Measurements from ENCODE around the gene PHACTR4.
"Not testable (repeated sequence)": the region's sequence is repeated elsewhere in the genome, so short reads cannot be mapped to it uniquely, and the experiment has no call there.

Gene PHACTR4

DNA sequence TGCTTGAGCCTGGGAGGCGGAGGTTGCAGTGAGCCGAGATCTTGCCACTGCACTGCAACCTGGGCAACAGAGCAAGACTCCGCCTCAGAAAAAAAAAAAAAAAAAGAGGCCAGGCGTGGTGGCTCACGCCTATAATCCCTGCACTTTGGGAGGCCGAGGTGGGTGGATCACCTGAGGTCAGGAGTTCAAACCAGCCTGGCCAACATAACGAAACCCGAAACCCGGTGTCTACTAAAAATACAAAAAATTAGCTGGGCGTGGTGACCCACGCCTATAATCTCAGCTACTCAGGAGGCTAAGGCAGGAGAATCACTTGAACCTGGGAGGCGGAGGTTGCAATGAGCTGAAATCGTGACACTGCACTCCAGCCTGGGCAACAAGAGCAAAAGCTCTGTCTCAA is 110.0 kb downstream of the PHACTR4 start:
- H3K9me3 ChIP-seq (ENCODE audit: control insufficient read depth in 5 of 5, low read length in 5 of 5); H3K4me3 ChIP-seq (ENCODE audit: low read depth in 1 of 5, low read length in 5 of 5); H3K27me3 ChIP-seq (ENCODE audit: control insufficient read depth in 5 of 5, insufficient read depth in 4 of 5, low read length in 5 of 5); H3K27ac ChIP-seq (ENCODE audit: low read depth, low read length); H3K4me1 ChIP-seq (ENCODE audit: control insufficient read depth in 5 of 5, insufficient read depth in 5 of 5, low read length in 5 of 5); H3K9ac ChIP-seq (ENCODE audit: low read length in 5 of 5): not testable (repeated sequence)
- peaks cover 12 to 56% (median 34%) of the 10 kb centered on the region in 5 donors for H3K36me3 ChIP-seq (ENCODE audit: control insufficient read depth in 5 of 5, insufficient read depth in 5 of 5, low read length in 5 of 5)

GRCh38 chr1:28480308-28480707 is 110.8 kb downstream of the PHACTR4 start:
- no peaks in the 10 kb centered on the region for H3K4me1 ChIP-seq (ENCODE audit: control insufficient read depth in 5 of 5, insufficient read depth in 5 of 5, low read length in 5 of 5)
- no peak overlapping the region for H3K4me3 ChIP-seq (ENCODE audit: low read depth in 1 of 5, low read length in 5 of 5)
- peaks cover 10 to 56% (median 34%) of the 10 kb centered on the region in 5 donors for H3K36me3 ChIP-seq (ENCODE audit: control insufficient read depth in 5 of 5, insufficient read depth in 5 of 5, low read length in 5 of 5)
- no peak overlapping the region for H3K27ac ChIP-seq (ENCODE audit: low read depth, low read length)
- H3K27me3 ChIP-seq (ENCODE audit: control insufficient read depth in 5 of 5, insufficient read depth in 4 of 5, low read length in 5 of 5), result no peaks in the 10 kb centered on the region
- no peaks in the 10 kb centered on the region for H3K9me3 ChIP-seq (ENCODE audit: control insufficient read depth in 5 of 5, low read length in 5 of 5)
- no peak overlapping the region for H3K9ac ChIP-seq (ENCODE audit: low read length in 5 of 5)

GRCh38 chr1:28482138-28482537 is 112.6 kb downstream of the PHACTR4 start:
- Histone ChIP-seq H3K9me3 (ENCODE audit: control insufficient read depth in 5 of 5, low read length in 5 of 5) (no peaks in the 10 kb centered on the region), H3K36me3 (ENCODE audit: control insufficient read depth in 5 of 5, insufficient read depth in 5 of 5, low read length in 5 of 5) (peaks cover 4 to 55% (median 34%) of the 10 kb centered on the region in 5 donors), H3K27ac (ENCODE audit: low read depth, low read length) (no peak overlapping the region), H3K9ac (ENCODE audit: low read length in 5 of 5) (no peak overlapping the region), H3K27me3 (ENCODE audit: control insufficient read depth in 5 of 5, insufficient read depth in 4 of 5, low read length in 5 of 5) (no peaks in the 10 kb centered on the region), H3K4me3 (ENCODE audit: low read depth in 1 of 5, low read length in 5 of 5) (no peak overlapping the region), H3K4me1 (ENCODE audit: control insufficient read depth in 5 of 5, insufficient read depth in 5 of 5, low read length in 5 of 5) (no peaks in the 10 kb centered on the region)

GRCh38 chr1:28482702-28483101 is 113.2 kb downstream of the PHACTR4 start:
- H3K4me3 ChIP-seq (ENCODE audit: low read depth in 1 of 5, low read length in 5 of 5), result no peak overlapping the region
- H3K9me3 ChIP-seq (ENCODE audit: control insufficient read depth in 5 of 5, low read length in 5 of 5), result no peaks in the 10 kb centered on the region
- no peak overlapping the region for H3K27ac ChIP-seq (ENCODE audit: low read depth, low read length)
- H3K4me1 ChIP-seq (ENCODE audit: control insufficient read depth in 5 of 5, insufficient read depth in 5 of 5, low read length in 5 of 5), result no peaks in the 10 kb centered on the region
- H3K9ac ChIP-seq (ENCODE audit: low read length in 5 of 5), result no peak overlapping the region
- peaks cover 4 to 52% (median 31%) of the 10 kb centered on the region in 5 donors for H3K36me3 ChIP-seq (ENCODE audit: control insufficient read depth in 5 of 5, insufficient read depth in 5 of 5, low read length in 5 of 5)
- no peaks in the 10 kb centered on the region for H3K27me3 ChIP-seq (ENCODE audit: control insufficient read depth in 5 of 5, insufficient read depth in 4 of 5, low read length in 5 of 5)

DNA sequence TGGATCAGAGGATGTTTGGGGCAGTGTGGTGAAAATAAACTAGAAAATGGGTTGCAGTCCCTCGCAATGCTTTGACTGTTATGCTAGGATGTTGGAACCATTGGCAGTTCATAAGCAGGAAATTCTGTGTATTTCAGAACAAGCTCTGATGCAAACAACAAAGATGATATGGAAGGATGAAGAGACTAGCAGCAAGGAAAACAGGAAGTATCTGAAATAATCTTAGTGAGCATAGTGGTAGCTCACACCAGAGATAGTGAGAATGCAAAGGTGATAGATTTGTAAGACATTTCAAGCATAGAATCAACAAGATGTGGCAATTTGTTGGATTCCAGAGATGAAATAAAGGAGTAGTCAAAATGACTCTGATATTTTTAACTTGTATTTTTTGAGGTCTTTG is 125.2 kb downstream of the PHACTR4 start:
- Histone ChIP-seq H3K4me3 (ENCODE audit: low read depth in 1 of 5, low read length in 5 of 5) (no peak overlapping the region), H3K9me3 (ENCODE audit: control insufficient read depth in 5 of 5, low read length in 5 of 5) (no peaks in the 10 kb centered on the region), H3K27me3 (ENCODE audit: control insufficient read depth in 5 of 5, insufficient read depth in 4 of 5, low read length in 5 of 5) (no peaks in the 10 kb centered on the region), H3K36me3 (ENCODE audit: control insufficient read depth in 5 of 5, insufficient read depth in 5 of 5, low read length in 5 of 5) (peaks cover 24 to 67% (median 42%) of the 10 kb centered on the region in 5 donors), H3K4me1 (ENCODE audit: control insufficient read depth in 5 of 5, insufficient read depth in 5 of 5, low read length in 5 of 5) (no peaks in the 10 kb centered on the region), H3K27ac (ENCODE audit: low read depth, low read length) (no peak overlapping the region), H3K9ac (ENCODE audit: low read length in 5 of 5) (no peak overlapping the region)

DNA sequence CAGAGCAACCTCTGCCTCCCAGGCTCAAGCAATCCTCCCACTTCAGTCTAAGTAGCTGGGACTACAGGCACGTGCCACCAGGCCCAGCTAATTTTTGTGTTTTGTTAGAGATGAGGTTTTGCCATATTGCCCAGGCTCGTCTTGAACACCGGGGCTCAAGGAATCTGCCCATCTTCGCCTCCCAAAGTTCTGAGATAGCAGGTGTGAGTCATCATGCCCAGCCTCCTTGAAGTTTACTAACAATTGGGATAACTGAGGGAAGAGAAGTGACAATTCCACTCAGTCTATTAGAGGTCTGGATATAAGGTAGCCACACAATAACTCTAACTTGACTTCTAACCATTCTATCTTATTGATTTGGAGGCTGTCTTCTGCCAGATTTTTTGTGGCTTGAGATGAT is 130.0 kb downstream of the PHACTR4 start:
- no peaks in the 10 kb centered on the region for H3K9me3 ChIP-seq (ENCODE audit: control insufficient read depth in 5 of 5, low read length in 5 of 5)
- no peak overlapping the region for H3K9ac ChIP-seq (ENCODE audit: low read length in 5 of 5)
- no peaks in the 10 kb centered on the region for H3K4me1 ChIP-seq (ENCODE audit: control insufficient read depth in 5 of 5, insufficient read depth in 5 of 5, low read length in 5 of 5)
- no peak overlapping the region for H3K27ac ChIP-seq (ENCODE audit: low read depth, low read length)
- no peak overlapping the region for H3K4me3 ChIP-seq (ENCODE audit: low read depth in 1 of 5, low read length in 5 of 5)
- no peaks in the 10 kb centered on the region for H3K27me3 ChIP-seq (ENCODE audit: control insufficient read depth in 5 of 5, insufficient read depth in 4 of 5, low read length in 5 of 5)
- peaks cover 12 to 28% (median 19%) of the 10 kb centered on the region in 5 donors for H3K36me3 ChIP-seq (ENCODE audit: control insufficient read depth in 5 of 5, insufficient read depth in 5 of 5, low read length in 5 of 5)

DNA sequence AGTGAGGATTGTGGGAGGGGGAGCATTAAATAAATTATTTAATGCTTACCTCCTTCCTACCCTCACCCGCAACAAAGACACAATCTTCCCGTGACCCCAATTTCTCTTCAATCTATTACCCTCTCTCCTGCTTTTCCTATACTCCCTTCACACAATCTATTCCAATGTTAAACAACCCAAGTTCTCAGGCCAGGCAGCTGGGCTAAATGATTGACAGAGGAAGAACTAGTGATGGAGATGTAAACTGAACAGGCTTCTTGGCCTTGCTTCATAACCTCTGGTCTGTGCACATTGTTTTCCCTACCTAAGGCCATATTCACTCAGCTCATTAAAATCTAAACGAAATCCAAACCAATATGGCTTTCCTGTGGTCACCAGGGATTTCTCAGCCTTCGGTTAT is 132.4 kb downstream of the PHACTR4 start:
- H3K4me1 ChIP-seq (ENCODE audit: control insufficient read depth in 5 of 5, insufficient read depth in 5 of 5, low read length in 5 of 5), result peaks cover 2 to 14% (median 12%) of the 10 kb centered on the region in 5 donors
- H3K9me3 ChIP-seq (ENCODE audit: control insufficient read depth in 5 of 5, low read length in 5 of 5), result no peaks in the 10 kb centered on the region
- H3K4me3 ChIP-seq (ENCODE audit: low read depth in 1 of 5, low read length in 5 of 5), result no peak overlapping the region
- peak overlapping the region in 1 of 5 donors; percentile 35 for H3K9ac ChIP-seq (ENCODE audit: low read length in 5 of 5)
- no peaks in the 10 kb centered on the region for H3K27me3 ChIP-seq (ENCODE audit: control insufficient read depth in 5 of 5, insufficient read depth in 4 of 5, low read length in 5 of 5)
- H3K27ac ChIP-seq (ENCODE audit: low read depth, low read length), result no peak overlapping the region
- H3K36me3 ChIP-seq (ENCODE audit: control insufficient read depth in 5 of 5, insufficient read depth in 5 of 5, low read length in 5 of 5), result peaks cover under 1 to 10% (median 5%) of the 10 kb centered on the region in 5 donors

DNA sequence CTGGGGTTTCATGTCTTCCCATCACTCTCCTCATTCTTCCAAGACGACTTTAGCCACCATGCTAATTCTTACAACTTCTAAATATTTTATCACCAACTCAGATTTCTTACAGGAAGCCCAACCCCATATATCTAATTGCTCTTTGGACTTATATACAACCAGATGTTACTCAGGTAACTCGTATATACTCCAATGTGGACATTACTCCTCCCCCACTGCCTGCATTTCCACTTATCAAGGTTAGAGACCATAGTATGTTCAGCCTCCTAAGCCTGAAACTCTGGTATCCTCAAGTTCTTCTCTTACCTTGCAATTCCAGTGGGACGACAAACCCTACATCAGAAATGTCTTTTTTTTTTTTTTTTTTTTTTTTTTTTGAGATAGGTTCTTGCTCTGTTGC is 133.6 kb downstream of the PHACTR4 start:
- H3K9me3 ChIP-seq (ENCODE audit: control insufficient read depth in 5 of 5, low read length in 5 of 5), result no peaks in the 10 kb centered on the region
- H3K36me3 ChIP-seq (ENCODE audit: control insufficient read depth in 5 of 5, insufficient read depth in 5 of 5, low read length in 5 of 5), result peaks cover 0 to 5% (median 1%) of the 10 kb centered on the region in 5 donors
- H3K27ac ChIP-seq (ENCODE audit: low read depth, low read length), result no peak overlapping the region
- H3K9ac ChIP-seq (ENCODE audit: low read length in 5 of 5), result no peak overlapping the region
- H3K27me3 ChIP-seq (ENCODE audit: control insufficient read depth in 5 of 5, insufficient read depth in 4 of 5, low read length in 5 of 5), result no peaks in the 10 kb centered on the region
- H3K4me1 ChIP-seq (ENCODE audit: control insufficient read depth in 5 of 5, insufficient read depth in 5 of 5, low read length in 5 of 5), result peaks cover 2 to 26% (median 24%) of the 10 kb centered on the region in 5 donors
- H3K4me3 ChIP-seq (ENCODE audit: low read depth in 1 of 5, low read length in 5 of 5), result no peak overlapping the region

GRCh38 chr1:28505406-28506187 is 136.1 kb downstream of the PHACTR4 start, which contains the start of gene RCC1:
RCC1 (plus strand) TSS chr1:28506043; CDS start chr1:28529867, 23,824 bp downstream.
- peak within 1 kb of the TSS; percentile 52 to 92 (median 84) for H3K9ac ChIP-seq (ENCODE audit: low read length in 5 of 5)
- no peaks in the 10 kb centered on the region for H3K9me3 ChIP-seq (ENCODE audit: control insufficient read depth in 5 of 5, low read length in 5 of 5)
- H3K36me3 ChIP-seq (ENCODE audit: control insufficient read depth in 5 of 5, insufficient read depth in 5 of 5, low read length in 5 of 5), result peaks cover 1 to 25% (median 23%) of the 10 kb centered on the region in 5 donors
- no peaks in the 10 kb centered on the region for H3K27me3 ChIP-seq (ENCODE audit: control insufficient read depth in 5 of 5, insufficient read depth in 4 of 5, low read length in 5 of 5)
- peak within 1 kb of the TSS; percentile 88 to 96 (median 93) for H3K4me3 ChIP-seq (ENCODE audit: low read depth in 1 of 5, low read length in 5 of 5)
- H3K4me1 ChIP-seq (ENCODE audit: control insufficient read depth in 5 of 5, insufficient read depth in 5 of 5, low read length in 5 of 5), result peaks cover 6 to 51% (median 49%) of the 10 kb centered on the region in 5 donors
- H3K27ac ChIP-seq (ENCODE audit: low read depth, low read length), result peak within 1 kb of the TSS; percentile 83

GRCh38 chr1:28506907-28507246 is 137.3 kb downstream of the PHACTR4 start:
- peaks cover 7 to 55% (median 50%) of the 10 kb centered on the region in 5 donors for H3K4me1 ChIP-seq (ENCODE audit: control insufficient read depth in 5 of 5, insufficient read depth in 5 of 5, low read length in 5 of 5)
- peak overlapping the region; percentile 88 to 96 (median 93) for H3K4me3 ChIP-seq (ENCODE audit: low read depth in 1 of 5, low read length in 5 of 5)
- peak overlapping the region; percentile 52 to 92 (median 84) for H3K9ac ChIP-seq (ENCODE audit: low read length in 5 of 5)
- H3K36me3 ChIP-seq (ENCODE audit: control insufficient read depth in 5 of 5, insufficient read depth in 5 of 5, low read length in 5 of 5), result peaks cover 7 to 36% (median 28%) of the 10 kb centered on the region in 5 donors
- H3K9me3 ChIP-seq (ENCODE audit: control insufficient read depth in 5 of 5, low read length in 5 of 5), result no peaks in the 10 kb centered on the region
- H3K27me3 ChIP-seq (ENCODE audit: control insufficient read depth in 5 of 5, insufficient read depth in 4 of 5, low read length in 5 of 5), result no peaks in the 10 kb centered on the region
- H3K27ac ChIP-seq (ENCODE audit: low read depth, low read length), result peak overlapping the region; percentile 83
